Activated CD8-positive, alpha-beta T cell treated with anti-CD3 and anti-CD28 coated beads for 36 hours (primary cell): ENCODE data around the gene ZNF532. TPM values are rescaled to one million over a fixed set of nuclear protein-coding genes. Genes with fewer than 3 reads are reported as not detected.
A peak's percentile ranks its signal among the peaks of the same experiment; 100 is the strongest.

Experiments
- ATAC-seq: fragments of 200-7000 bp; cut with Tn5 transposase; one replicate; pipeline ENCODE4 v1.10.0; 2021; ENCODE audit warnings: mild to moderate bottlenecking, moderate library complexity
- CTCF ChIA-PET: fragments of 350-600 bp; sonication (Branson Sonifier 250); formaldehyde crosslinking; loops from one replicate; lab custom pipeline; 2021; ENCODE audit warnings: antibody characterized with exemption; lab: Charles Lee
- POLR2A ChIA-PET: fragments of 350-600 bp; sonication (Branson Sonifier 250); formaldehyde crosslinking; loops from one replicate; lab custom pipeline; 2021; ENCODE audit warnings: antibody characterized with exemption; lab: Charles Lee
- DNase-seq: peaks from one replicate; pipeline ENCODE4 v3.0.0-alpha.2; 2020
- H3K27ac Mint-ChIP-seq: one replicate; pipeline ENCODE4 v1.8.0; 2021; ENCODE audit warnings: mild to moderate bottlenecking, mixed read lengths
- H3K27me3 Mint-ChIP-seq: one replicate; pipeline ENCODE4 v1.8.0; 2021; ENCODE audit warnings: mixed read lengths
- H3K36me3 Mint-ChIP-seq: one replicate; pipeline ENCODE4 v1.8.0; 2021; ENCODE audit warnings: low read depth, mixed read lengths
- H3K4me1 Mint-ChIP-seq: one replicate; pipeline ENCODE4 v1.8.0; 2021; ENCODE audit warnings: low read depth, mixed read lengths
- H3K4me3 Mint-ChIP-seq: one replicate; pipeline ENCODE4 v1.8.0; 2021; ENCODE audit warnings: mild to moderate bottlenecking, moderate library complexity, mixed read lengths
- H3K9me3 Mint-ChIP-seq: one replicate; pipeline ENCODE4 v1.8.0; 2021; ENCODE audit warnings: mixed read lengths
- CTCF ChIP-seq: fragments of 200-600 bp; IDR thresholded peaks from one replicate; pipeline ENCODE4 v1.8.0; 2022; ENCODE audit warnings: antibody characterized with exemption, mild to moderate bottlenecking
- intact Hi-C: fragments of 100-400 bp; cut with micrococcal nuclease; formaldehyde crosslinking; loops from one replicate; pipeline ENCODE4 v1.10.0; 2022
- total RNA-seq, 2 experiments: library from RNA; stranded (reverse); gene quantifications; one replicate each; pipeline ENCODE4 v1.2.3, GENCODE V29; 2021

The ZNF532 gene
- total RNA-seq, 2 experiments from 2014 or later, result 1.3 to 1.8 TPM

GRCh38 chr18:58865033-58865590, 435 bp downstream of the ZNF532 start:
- intact Hi-C loops, result no loop called here
- POLR2A ChIA-PET, result interaction anchor here (1.4 kb wide), 1 partner anchor 13 kb away, joined by 3 read pairs; no protein-coding TSS in a partner anchor
- CTCF ChIA-PET, result no interaction called here

DNA sequence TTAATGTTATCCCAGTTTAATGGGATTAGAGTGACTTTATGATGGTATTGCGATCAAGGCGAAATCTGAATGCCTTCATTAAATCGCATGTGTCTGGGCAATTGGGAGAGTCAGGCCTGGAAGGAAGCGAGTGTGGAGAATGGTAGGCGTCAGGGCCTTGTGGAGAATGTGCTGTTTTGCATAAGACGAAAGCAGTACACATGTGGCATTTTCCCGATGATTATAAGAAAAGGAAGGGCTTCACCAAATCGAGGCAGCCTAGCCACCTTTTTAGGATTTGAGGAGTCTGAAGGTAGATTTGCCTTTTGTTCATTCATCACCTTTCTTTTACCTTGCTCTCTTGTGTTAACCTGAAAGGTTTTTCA, 1.0 kb downstream of the ZNF532 start:
- Mint-ChIP-seq H3K4me1 (peaks cover 8% of the 10 kb centered on the region), H3K36me3 (no peaks in the 10 kb centered on the region), H3K4me3 (no peak overlapping the region), H3K27ac (no peak overlapping the region), H3K27me3 (peaks cover 62% of the 10 kb centered on the region), H3K9me3 (peaks cover 4% of the 10 kb centered on the region)
- no peak for ATAC-seq
- DNase-seq, result no peak
- ChIA-PET POLR2A (no interaction called here), CTCF (no interaction called here)
- intact Hi-C loops, result no loop called here
- TF ChIP-seq CTCF, result no peak

More at GRCh38 chr18:58865033-58865590, 435 bp downstream of the ZNF532 start:
- Mint-ChIP-seq H3K27me3 (peaks cover 60% of the 10 kb centered on the region), H3K4me1 (peaks cover 8% of the 10 kb centered on the region), H3K27ac (no peak overlapping the region), H3K9me3 (peaks cover 4% of the 10 kb centered on the region), H3K4me3 (peak overlapping the region; percentile 26), H3K36me3 (no peaks in the 10 kb centered on the region)
- TF ChIP-seq CTCF, result no peak
- ATAC-seq, result no peak
- no peak for DNase-seq

DNA sequence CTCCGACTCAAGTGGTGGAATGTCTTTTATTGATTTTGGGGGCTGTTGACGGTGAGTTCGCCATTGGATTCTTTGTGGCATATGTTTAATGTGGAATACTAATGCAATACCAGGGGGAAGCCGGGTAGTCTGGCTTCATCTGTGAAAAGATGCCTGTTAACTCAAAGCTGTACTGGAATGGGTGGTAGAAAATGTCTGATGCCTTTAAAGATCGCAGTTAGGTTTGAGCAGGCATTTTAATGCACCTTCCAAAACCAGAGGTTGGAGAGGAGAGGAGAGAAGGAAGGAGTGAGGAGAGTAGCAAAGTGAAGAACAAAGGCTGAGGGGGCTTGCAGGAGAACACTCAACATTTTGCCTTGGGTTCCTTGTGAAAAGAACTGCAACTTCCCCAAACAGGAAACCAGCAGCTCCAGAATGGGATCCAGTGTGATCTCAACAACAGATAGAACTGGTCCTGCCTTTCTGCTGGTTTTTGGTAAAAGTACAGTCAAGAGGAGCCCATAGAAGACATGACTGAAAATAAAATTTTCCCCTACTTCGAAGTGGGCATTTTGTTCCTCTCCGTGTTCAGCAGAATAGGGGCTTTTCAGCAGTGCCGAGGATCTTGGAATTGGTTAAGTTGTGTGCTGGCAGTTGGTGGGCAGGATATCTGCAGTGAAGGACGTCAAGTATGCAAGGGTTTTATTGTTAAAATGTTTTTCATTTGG, 1.5 kb downstream of the ZNF532 start:
- peaks cover 8% of the 10 kb centered on the region for H3K4me1 Mint-ChIP-seq
- H3K4me3 Mint-ChIP-seq, result no peak overlapping the region
- intact Hi-C loops, result no loop called here
- H3K36me3 Mint-ChIP-seq, result no peaks in the 10 kb centered on the region
- H3K27ac Mint-ChIP-seq, result no peak overlapping the region
- peaks cover 4% of the 10 kb centered on the region for H3K9me3 Mint-ChIP-seq
- peaks cover 63% of the 10 kb centered on the region for H3K27me3 Mint-ChIP-seq
- no peak for DNase-seq
- POLR2A ChIA-PET, result no interaction called here
- no peak for ATAC-seq
- TF ChIP-seq CTCF, result no peak
- CTCF ChIA-PET, result no interaction called here

- POLR2A ChIA-PET, result no interaction called here
- peaks cover 8% of the 10 kb centered on the region for H3K4me1 Mint-ChIP-seq
- TF ChIP-seq CTCF, result no peak
- intact Hi-C loops, result no loop called here
- peaks cover 63% of the 10 kb centered on the region for H3K27me3 Mint-ChIP-seq
- DNase-seq (no peak), ATAC-seq (no peak)
- CTCF ChIA-PET, result interaction anchor here (1.0 kb wide), 1 partner anchor 11 kb away, joined by 3 read pairs; no protein-coding TSS in a partner anchor
- H3K27ac Mint-ChIP-seq, result no peak overlapping the region
- no peak overlapping the region for H3K4me3 Mint-ChIP-seq
- H3K36me3 Mint-ChIP-seq, result no peaks in the 10 kb centered on the region
- peaks cover 4% of the 10 kb centered on the region for H3K9me3 Mint-ChIP-seq
Measured at GRCh38 chr18:58866773-58867150, 2.1 kb downstream of the ZNF532 start.

DNA sequence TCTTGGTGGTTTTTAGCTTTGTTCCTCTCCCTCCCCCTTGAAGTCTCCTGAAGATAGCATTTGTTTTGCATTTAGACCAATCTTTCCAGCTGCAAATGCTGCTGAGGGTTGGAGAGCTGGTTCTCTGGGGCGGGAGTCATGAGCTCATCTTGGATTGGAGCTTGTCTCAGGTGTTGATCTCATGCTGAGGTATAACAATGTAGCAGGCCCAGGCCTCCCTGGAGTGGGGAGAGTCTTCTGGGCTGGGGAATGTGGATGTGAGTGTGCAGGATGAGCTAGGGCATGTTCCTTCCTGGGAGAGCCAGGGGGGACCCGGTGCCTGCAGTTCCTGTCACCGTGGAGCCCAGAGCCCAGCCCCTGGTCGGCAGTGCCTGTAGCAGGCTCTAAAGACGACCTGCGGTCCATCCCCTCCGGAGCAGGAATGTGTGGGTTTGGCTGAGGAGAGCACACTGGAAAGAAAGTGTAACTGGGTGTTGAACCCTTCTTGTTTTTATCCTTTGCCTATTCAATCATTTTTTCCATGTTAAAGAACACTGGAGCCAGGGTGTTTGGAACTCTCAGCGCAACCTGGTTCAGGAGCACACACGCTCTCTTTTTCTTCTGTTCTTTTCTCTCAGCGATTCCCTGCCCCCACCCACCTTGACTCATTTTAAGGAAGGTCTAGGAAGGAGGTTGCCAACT, 2.7 kb downstream of the ZNF532 start:
- TF ChIP-seq CTCF, result no peak
- intact Hi-C loops, result no loop called here

More for the DNA sequence above, 2.7 kb downstream of the ZNF532 start:
- H3K27me3 Mint-ChIP-seq, result peaks cover 59% of the 10 kb centered on the region
- no peak overlapping the region for H3K4me3 Mint-ChIP-seq
- no peak for DNase-seq
- peaks cover 8% of the 10 kb centered on the region for H3K4me1 Mint-ChIP-seq
- H3K9me3 Mint-ChIP-seq, result peaks cover 4% of the 10 kb centered on the region
- no peak for ATAC-seq
- ChIA-PET CTCF (interaction anchor here (1.0 kb wide), 1 partner anchor 11 kb away, joined by 3 read pairs; no protein-coding TSS in a partner anchor), POLR2A (no interaction called here)
- no peak overlapping the region for H3K27ac Mint-ChIP-seq
- no peaks in the 10 kb centered on the region for H3K36me3 Mint-ChIP-seq
